Measurements from ENCODE around the gene PRKCQ. TPM values are rescaled to one million over a fixed set of nuclear protein-coding genes. Genes with fewer than 3 reads are reported as not detected.
"Not testable (repeated sequence)": the region's sequence is repeated elsewhere in the genome, so short reads cannot be mapped to it uniquely, and the experiment has no call there.

Gene PRKCQ
- total RNA-seq, 2 donors from 2014 or later = 0.43 TPM; not detected in 1

DNA sequence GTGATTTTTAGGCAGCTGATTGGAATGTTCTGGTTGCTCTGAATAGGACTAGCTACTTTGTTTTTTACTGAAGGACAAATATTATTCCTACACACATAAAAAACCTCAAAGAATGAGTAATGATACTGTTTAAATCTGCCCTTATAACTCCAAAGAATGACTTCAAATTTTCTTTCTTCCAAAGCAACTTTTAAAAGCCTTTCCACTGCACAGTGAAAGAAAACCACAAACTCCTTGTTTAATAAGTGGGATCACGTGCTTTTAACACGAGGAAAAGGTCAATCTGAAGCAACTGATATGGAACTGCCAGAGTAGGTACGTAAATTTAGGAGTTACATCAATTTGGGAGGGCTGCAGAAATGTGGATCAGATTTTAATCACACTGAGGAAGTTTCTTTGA lies 8.0 kb upstream of the PRKCQ start:
- DNase-seq (ENCODE audit: low spot score) = no peak
- Histone ChIP-seq H3K27ac (no peak overlapping the region), H3K4me1 (no peaks in the 10 kb centered on the region), H3K36me3 (no peaks in the 10 kb centered on the region), H3K4me3 (no peak overlapping the region), H3K27me3 (no peaks in the 10 kb centered on the region), H3K9me3 (no peaks in the 10 kb centered on the region)
- TF ChIP-seq, protein P1, sequence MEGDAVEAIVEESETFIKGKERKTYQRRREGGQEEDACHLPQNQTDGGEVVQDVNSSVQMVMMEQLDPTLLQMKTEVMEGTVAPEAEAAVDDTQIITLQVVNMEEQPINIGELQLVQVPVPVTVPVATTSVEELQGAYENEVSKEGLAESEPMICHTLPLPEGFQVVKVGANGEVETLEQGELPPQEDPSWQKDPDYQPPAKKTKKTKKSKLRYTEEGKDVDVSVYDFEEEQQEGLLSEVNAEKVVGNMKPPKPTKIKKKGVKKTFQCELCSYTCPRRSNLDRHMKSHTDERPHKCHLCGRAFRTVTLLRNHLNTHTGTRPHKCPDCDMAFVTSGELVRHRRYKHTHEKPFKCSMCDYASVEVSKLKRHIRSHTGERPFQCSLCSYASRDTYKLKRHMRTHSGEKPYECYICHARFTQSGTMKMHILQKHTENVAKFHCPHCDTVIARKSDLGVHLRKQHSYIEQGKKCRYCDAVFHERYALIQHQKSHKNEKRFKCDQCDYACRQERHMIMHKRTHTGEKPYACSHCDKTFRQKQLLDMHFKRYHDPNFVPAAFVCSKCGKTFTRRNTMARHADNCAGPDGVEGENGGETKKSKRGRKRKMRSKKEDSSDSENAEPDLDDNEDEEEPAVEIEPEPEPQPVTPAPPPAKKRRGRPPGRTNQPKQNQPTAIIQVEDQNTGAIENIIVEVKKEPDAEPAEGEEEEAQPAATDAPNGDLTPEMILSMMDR (IDR thresholded peaks at IDR 0.05) = no peak

DNA sequence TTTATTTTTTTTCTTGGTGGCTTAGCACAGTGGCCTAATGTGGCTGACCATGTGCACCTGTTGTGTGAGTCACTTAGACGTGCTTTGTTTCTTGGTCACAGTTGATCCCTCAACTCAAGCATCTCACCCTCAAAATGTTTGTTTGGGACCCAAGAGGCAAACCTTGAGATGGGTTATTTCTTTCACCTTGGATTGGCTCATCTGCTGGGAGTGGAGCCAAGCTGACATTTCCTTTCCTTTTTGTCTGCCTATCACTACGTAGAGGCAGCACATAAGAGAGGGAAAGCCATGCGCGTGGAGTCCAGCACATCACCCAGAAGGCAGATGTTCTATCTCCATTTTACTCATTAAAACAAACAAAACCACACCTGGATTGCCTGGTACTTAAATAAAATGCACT lies 6.4 kb upstream of the PRKCQ start:
- H3K9me3 ChIP-seq = no peaks in the 10 kb centered on the region
- H3K27me3 ChIP-seq = no peaks in the 10 kb centered on the region
- H3K27ac ChIP-seq = no peak overlapping the region
- no peaks in the 10 kb centered on the region for H3K4me1 ChIP-seq
- no peak overlapping the region for H3K4me3 ChIP-seq
- no peak for DNase-seq (ENCODE audit: low spot score)
- TF ChIP-seq, protein P1 (IDR thresholded peaks at IDR 0.05) = no peak
- no peaks in the 10 kb centered on the region for H3K36me3 ChIP-seq

DNA sequence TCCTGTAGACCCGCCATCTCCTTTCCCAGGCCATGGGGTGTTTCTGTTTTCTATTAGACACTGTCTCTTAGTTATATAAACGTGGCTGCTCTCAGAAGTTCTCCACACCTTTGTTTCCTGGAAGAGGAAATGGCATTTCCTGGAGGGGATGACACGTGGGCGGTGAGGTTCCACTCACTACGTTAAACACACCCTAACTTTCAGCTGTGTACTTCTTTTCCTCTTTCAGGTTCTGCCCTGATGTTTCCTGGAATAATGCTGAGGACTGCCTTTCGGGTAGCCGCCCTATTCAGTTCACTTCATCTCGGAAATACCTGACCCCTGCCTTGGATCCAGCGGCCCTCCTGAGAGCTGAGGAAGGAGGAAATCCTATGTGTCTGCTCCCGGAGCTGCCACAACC lies 3.4 kb upstream of the PRKCQ start:
- no peak for DNase-seq (ENCODE audit: low spot score)
- H3K4me3 ChIP-seq = no peak overlapping the region
- peaks cover 0 to 9% of the 10 kb centered on the region in 2 donors for H3K4me1 ChIP-seq
- TF ChIP-seq, protein P1 (IDR thresholded peaks at IDR 0.05) = no peak
- H3K27me3 ChIP-seq = no peaks in the 10 kb centered on the region
- no peak overlapping the region for H3K27ac ChIP-seq
- no peaks in the 10 kb centered on the region for H3K36me3 ChIP-seq
- H3K9me3 ChIP-seq = no peaks in the 10 kb centered on the region

DNA sequence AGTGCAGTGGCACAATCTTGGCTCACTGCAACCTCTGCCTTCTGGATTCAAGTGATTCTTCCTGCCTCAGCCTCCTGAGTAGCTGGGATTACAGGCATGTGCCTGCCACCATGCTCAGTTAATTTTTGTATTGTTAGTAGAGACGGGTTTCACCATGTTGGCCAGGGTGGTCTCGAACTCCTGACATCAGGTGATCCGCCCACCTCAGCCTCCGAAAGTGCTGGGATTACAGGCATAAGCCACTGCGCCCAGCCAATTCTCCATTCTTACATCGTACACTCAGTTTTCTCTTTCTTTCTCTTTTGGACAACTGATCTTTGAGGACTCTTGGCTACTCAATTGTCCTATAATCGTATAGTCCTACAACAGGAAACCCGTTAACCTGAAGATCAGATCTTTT lies 2.8 kb upstream of the PRKCQ start:
- H3K4me3 ChIP-seq; H3K27me3 ChIP-seq; H3K36me3 ChIP-seq; DNase-seq (ENCODE audit: low spot score); H3K27ac ChIP-seq; H3K9me3 ChIP-seq; H3K4me1 ChIP-seq: not testable (repeated sequence)

DNA sequence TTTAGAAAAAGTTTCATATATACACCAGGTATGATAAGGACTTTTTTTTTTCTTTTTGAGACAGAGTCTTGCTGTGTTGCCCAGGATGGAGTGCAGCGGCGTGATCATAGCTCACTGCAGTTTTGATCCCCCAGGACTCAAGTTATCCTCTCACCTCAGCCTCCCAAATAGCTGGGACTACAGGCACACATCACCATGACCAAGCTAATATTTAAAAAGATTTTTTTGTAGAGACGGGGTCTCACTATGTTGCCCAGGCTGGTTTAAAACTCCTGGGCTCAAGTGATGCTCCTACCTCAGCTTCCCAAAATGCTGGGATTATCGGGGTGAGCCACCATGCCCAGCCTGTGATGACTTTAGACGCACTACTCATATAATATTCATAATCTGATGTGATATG lies 2.2 kb upstream of the PRKCQ start:
- Histone ChIP-seq H3K27ac (no peak overlapping the region), H3K4me3 (no peak overlapping the region), H3K4me1 (peaks cover 0 to 9% of the 10 kb centered on the region in 2 donors), H3K27me3 (no peaks in the 10 kb centered on the region), H3K9me3 (no peaks in the 10 kb centered on the region), H3K36me3 (no peaks in the 10 kb centered on the region)
- no peak for DNase-seq (ENCODE audit: low spot score)
- TF ChIP-seq, protein P1 (IDR thresholded peaks at IDR 0.05) = no peak

DNA sequence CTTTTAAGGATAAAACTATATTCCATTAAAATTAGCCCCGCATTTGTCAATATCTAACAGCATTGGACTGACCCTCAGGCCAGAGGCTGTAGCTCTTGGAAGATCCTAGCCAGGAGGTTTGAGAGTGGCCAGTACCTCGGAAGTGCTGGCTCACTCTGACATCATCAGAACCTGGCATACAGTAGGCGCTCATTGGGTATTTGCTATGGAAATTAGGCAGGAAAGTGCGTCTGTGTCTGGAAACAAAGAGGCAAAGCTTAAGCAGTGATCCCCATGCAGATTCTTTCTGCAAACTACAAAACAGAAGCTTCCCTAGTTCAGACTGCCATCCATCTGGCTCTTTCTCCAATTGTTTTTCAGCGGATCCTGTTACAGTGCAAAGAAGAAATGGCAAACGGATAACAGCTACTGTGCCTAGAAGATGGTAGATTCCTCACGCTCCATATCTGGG lies 1.7 kb upstream of the PRKCQ start:
- no peaks in the 10 kb centered on the region for H3K27me3 ChIP-seq
- H3K9me3 ChIP-seq = no peaks in the 10 kb centered on the region
- H3K4me1 ChIP-seq = peaks cover 0 to 9% of the 10 kb centered on the region in 2 donors
- no peaks in the 10 kb centered on the region for H3K36me3 ChIP-seq
- no peak for DNase-seq (ENCODE audit: low spot score)
- no peak overlapping the region for H3K4me3 ChIP-seq
- TF ChIP-seq, protein P1 (IDR thresholded peaks at IDR 0.05) = no peak
- no peak overlapping the region for H3K27ac ChIP-seq

DNA sequence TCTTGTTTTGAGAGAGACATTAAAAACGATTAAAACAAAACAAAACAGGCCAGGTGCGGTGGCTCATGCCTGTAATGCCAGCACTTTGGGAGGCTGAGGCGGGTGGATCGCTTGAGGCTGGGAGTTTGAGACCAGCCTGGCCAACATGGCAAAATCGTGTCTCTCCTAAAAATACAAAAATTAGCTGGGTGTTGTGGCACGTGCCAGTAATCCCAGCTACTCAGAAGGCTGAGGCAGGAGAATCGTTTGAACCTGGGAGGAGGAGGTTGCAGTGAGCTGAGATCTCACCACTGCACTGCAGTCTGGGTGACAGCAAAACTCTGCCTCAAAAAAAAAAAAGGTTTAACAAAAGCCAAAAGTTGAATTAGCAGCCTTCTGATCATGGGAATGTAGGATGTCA lies 1.1 kb upstream of the PRKCQ start:
- DNase-seq (ENCODE audit: low spot score); H3K9me3 ChIP-seq; H3K27ac ChIP-seq; H3K4me3 ChIP-seq; H3K27me3 ChIP-seq; H3K4me1 ChIP-seq; H3K36me3 ChIP-seq: not testable (repeated sequence)

Measured in right atrium auricular region (tissue), 2 donors.